ENCODE results near the gene STXBP6.

The STXBP6 gene

DNA sequence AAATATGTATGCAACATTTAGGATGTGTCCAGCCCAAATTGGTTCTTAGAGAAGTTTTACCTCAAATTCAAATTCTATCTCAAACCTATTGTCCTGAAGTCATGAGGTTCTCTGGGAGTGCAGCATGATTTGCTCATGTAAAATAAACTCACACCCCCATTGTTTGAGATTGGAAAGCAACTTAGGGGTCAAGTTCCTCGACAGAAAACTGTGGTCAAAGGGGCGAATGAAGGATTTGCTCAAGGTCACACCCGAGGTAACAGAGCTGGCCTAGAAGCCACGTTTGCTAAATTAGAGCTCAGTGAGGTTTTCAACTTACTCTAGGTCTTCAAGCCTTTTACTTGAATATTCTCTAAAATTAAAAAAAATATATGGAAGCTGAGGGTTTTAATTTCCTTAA is 218.3 kb downstream of the STXBP6 start:
- ChIA-PET POLR2A (no interaction called here), CTCF (interaction anchor here (0.9 kb wide), 2 partner anchors 25 kb away, joined by 3 read pairs; no protein-coding TSS in a partner anchor)
- H3K4me1 ChIP-seq (ENCODE audit: control insufficient read depth, insufficient read depth, low read length): no peaks in the 10 kb centered on the region
- H3K36me3 ChIP-seq (ENCODE audit: control insufficient read depth in 2 of 2, insufficient read depth in 1 of 2, low read length in 2 of 2): no peaks in the 10 kb centered on the region
- TF ChIP-seq ZNF121 (tag by site-specific recombination; IDR thresholded peaks at IDR 0.05): no peak
- no peak for TF ChIP-seq ZNF521 (tag by site-specific recombination; IDR thresholded peaks at IDR 0.05)
- H3K9me3 ChIP-seq (ENCODE audit: control insufficient read depth, insufficient read depth, low read depth, low read length): no peaks in the 10 kb centered on the region
- no peak overlapping the region for H3K4me3 ChIP-seq (ENCODE audit: low read depth, low read length)
- H3K27ac ChIP-seq (ENCODE audit: extremely low read depth, low read depth, low read length): no peak overlapping the region

DNA sequence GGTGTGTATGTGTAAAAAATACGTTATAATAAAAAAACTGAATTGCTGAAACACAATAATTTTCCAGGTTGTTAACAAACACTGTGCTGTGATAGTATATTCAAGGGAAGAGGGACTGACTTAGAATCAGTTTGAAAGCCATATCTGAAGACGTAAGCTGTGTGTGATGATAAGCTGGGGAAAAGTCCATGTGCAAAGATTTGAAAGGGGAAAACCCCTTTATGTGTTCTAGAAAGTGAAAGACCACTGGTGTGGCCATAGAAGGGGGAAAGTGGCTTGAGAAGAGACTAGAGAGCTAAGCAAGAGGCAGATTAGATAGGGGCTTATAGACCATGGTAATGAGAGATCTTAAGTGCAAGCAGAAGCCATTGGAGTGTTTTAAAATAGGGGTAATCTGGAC is 220.1 kb downstream of the STXBP6 start:
- Histone ChIP-seq H3K4me3 (ENCODE audit: low read depth, low read length) (no peak overlapping the region), H3K9me3 (ENCODE audit: control insufficient read depth, insufficient read depth, low read depth, low read length) (no peaks in the 10 kb centered on the region), H3K36me3 (ENCODE audit: control insufficient read depth in 2 of 2, insufficient read depth in 1 of 2, low read length in 2 of 2) (no peaks in the 10 kb centered on the region), H3K27ac (ENCODE audit: extremely low read depth, low read depth, low read length) (no peak overlapping the region), H3K4me1 (ENCODE audit: control insufficient read depth, insufficient read depth, low read length) (no peaks in the 10 kb centered on the region)
- CTCF ChIA-PET: no interaction called here
- TF ChIP-seq ZNF654 (tag by site-specific recombination; IDR thresholded peaks at IDR 0.05; ENCODE audit: low read depth) (no peak), SCRT1 (tag by site-specific recombination; IDR thresholded peaks at IDR 0.05; ENCODE audit: borderline replicate concordance) (no peak), ZNF223 (tag by site-specific recombination; IDR thresholded peaks at IDR 0.05) (no peak), ZNF747 (tag by site-specific recombination; IDR thresholded peaks at IDR 0.05) (no peak), ZNF350 (tag by site-specific recombination; IDR thresholded peaks at IDR 0.05) (no peak), ZNF133 (tag by site-specific recombination; IDR thresholded peaks at IDR 0.05) (no peak)
- TF ChIP-seq, protein P1, sequence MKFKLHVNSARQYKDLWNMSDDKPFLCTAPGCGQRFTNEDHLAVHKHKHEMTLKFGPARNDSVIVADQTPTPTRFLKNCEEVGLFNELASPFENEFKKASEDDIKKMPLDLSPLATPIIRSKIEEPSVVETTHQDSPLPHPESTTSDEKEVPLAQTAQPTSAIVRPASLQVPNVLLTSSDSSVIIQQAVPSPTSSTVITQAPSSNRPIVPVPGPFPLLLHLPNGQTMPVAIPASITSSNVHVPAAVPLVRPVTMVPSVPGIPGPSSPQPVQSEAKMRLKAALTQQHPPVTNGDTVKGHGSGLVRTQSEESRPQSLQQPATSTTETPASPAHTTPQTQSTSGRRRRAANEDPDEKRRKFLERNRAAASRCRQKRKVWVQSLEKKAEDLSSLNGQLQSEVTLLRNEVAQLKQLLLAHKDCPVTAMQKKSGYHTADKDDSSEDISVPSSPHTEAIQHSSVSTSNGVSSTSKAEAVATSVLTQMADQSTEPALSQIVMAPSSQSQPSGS (tag by site-specific recombination; IDR thresholded peaks at IDR 0.05; ENCODE audit: low read depth): no peak
- TF ChIP-seq, protein P2, sequence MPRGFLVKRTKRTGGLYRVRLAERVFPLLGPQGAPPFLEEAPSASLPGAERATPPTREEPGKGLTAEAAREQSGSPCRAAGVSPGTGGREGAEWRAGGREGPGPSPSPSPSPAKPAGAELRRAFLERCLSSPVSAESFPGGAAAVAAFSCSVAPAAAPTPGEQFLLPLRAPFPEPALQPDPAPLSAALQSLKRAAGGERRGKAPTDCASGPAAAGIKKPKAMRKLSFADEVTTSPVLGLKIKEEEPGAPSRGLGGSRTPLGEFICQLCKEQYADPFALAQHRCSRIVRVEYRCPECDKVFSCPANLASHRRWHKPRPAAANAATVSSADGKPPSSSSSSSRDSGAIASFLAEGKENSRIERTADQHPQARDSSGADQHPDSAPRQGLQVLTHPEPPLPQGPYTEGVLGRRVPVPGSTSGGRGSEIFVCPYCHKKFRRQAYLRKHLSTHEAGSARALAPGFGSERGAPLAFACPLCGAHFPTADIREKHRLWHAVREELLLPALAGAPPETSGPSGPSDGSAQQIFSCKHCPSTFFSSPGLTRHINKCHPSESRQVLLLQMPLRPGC (tag by site-specific recombination; IDR thresholded peaks at IDR 0.05): no peak
- POLR2A ChIA-PET: no interaction called here

DNA sequence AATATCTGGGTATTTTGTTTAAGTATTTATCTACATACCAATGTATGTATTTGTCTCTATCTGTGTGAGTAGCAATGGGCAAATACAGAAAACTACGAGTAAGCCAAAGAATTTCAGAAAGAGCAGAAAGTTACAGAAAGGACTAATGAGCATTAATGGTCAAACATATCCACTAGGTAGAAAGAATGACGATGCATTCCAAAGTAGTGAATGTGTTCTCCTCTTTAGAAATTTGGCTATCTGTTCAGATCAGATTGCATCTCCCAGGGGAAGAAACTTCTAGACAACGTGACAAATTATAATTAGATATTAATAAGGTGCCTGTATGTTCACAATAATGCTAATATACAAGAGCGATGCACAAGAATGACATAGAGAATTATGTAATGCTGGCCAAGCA is 221.5 kb downstream of the STXBP6 start:
- POLR2A ChIA-PET: no interaction called here
- Histone ChIP-seq H3K4me3 (ENCODE audit: low read depth, low read length) (no peak overlapping the region), H3K36me3 (ENCODE audit: control insufficient read depth in 2 of 2, insufficient read depth in 1 of 2, low read length in 2 of 2) (no peaks in the 10 kb centered on the region), H3K9me3 (ENCODE audit: control insufficient read depth, insufficient read depth, low read depth, low read length) (no peaks in the 10 kb centered on the region), H3K4me1 (ENCODE audit: control insufficient read depth, insufficient read depth, low read length) (no peaks in the 10 kb centered on the region), H3K27ac (ENCODE audit: extremely low read depth, low read depth, low read length) (no peak overlapping the region)
- CTCF ChIA-PET: no interaction called here
- TF ChIP-seq ZNF133 (tag by site-specific recombination; IDR thresholded peaks at IDR 0.05) (no peak), SP3 (tag by site-specific recombination; IDR thresholded peaks at IDR 0.05) (no peak)

DNA sequence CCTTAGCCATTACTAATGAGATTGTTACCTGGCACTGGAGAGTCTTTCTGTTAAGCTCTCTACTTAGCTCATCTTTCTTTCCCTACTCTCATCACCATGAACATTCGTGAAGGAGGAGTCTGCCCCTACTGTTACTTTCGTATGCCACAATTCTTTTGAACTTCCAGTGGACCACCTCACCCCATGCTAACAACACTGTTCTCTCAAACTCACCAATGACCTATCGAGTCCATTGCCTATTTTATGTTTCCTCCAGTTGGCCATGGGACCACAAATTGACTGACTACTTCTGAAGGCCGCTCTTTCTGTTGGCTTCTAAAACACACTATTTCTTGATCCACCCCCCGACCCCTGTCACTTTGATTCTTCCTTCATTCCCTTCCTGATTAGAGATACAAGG is 223.6 kb downstream of the STXBP6 start:
- TF ChIP-seq ZBTB1 (tag by site-specific recombination; IDR thresholded peaks at IDR 0.05): no peak
- ChIA-PET CTCF (no interaction called here), POLR2A (no interaction called here)
- no peaks in the 10 kb centered on the region for H3K4me1 ChIP-seq (ENCODE audit: control insufficient read depth, insufficient read depth, low read length)
- H3K4me3 ChIP-seq (ENCODE audit: low read depth, low read length): no peak overlapping the region
- H3K36me3 ChIP-seq (ENCODE audit: control insufficient read depth in 2 of 2, insufficient read depth in 1 of 2, low read length in 2 of 2): no peaks in the 10 kb centered on the region
- no peaks in the 10 kb centered on the region for H3K9me3 ChIP-seq (ENCODE audit: control insufficient read depth, insufficient read depth, low read depth, low read length)
- no peak overlapping the region for H3K27ac ChIP-seq (ENCODE audit: extremely low read depth, low read depth, low read length)

DNA sequence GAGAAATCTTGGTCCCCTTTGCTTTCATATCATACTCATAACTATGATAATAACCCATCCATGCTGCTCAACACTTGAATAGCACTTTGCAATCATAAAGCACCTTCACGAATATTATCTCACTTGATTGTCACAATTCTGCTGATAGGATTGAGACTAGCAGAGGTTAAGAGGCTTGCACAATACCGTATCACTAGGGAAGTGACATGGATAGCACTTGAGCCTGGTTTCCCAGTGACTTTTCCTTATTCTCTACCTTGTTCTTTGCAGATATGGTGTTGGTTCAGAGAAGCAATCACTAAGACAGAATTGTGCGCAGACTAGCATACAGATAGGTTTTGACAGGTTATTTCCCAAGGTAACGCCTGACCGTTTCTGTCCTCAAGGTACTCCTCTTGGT is 229.3 kb downstream of the STXBP6 start:
- Histone ChIP-seq H3K4me3 (ENCODE audit: low read depth, low read length) (no peak overlapping the region), H3K36me3 (ENCODE audit: control insufficient read depth in 2 of 2, insufficient read depth in 1 of 2, low read length in 2 of 2) (no peaks in the 10 kb centered on the region), H3K27ac (ENCODE audit: extremely low read depth, low read depth, low read length) (no peak overlapping the region), H3K4me1 (ENCODE audit: control insufficient read depth, insufficient read depth, low read length) (peaks cover 10% of the 10 kb centered on the region), H3K9me3 (ENCODE audit: control insufficient read depth, insufficient read depth, low read depth, low read length) (no peaks in the 10 kb centered on the region)
- POLR2A ChIA-PET: no interaction called here
- TF ChIP-seq ZNF670 (tag by site-specific recombination; IDR thresholded peaks at IDR 0.05; ENCODE audit: low read depth): no peak
- TF ChIP-seq, protein P3, sequence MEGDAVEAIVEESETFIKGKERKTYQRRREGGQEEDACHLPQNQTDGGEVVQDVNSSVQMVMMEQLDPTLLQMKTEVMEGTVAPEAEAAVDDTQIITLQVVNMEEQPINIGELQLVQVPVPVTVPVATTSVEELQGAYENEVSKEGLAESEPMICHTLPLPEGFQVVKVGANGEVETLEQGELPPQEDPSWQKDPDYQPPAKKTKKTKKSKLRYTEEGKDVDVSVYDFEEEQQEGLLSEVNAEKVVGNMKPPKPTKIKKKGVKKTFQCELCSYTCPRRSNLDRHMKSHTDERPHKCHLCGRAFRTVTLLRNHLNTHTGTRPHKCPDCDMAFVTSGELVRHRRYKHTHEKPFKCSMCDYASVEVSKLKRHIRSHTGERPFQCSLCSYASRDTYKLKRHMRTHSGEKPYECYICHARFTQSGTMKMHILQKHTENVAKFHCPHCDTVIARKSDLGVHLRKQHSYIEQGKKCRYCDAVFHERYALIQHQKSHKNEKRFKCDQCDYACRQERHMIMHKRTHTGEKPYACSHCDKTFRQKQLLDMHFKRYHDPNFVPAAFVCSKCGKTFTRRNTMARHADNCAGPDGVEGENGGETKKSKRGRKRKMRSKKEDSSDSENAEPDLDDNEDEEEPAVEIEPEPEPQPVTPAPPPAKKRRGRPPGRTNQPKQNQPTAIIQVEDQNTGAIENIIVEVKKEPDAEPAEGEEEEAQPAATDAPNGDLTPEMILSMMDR (tag by site-specific recombination; IDR thresholded peaks at IDR 0.05): no peak
- TF ChIP-seq, protein P4, sequence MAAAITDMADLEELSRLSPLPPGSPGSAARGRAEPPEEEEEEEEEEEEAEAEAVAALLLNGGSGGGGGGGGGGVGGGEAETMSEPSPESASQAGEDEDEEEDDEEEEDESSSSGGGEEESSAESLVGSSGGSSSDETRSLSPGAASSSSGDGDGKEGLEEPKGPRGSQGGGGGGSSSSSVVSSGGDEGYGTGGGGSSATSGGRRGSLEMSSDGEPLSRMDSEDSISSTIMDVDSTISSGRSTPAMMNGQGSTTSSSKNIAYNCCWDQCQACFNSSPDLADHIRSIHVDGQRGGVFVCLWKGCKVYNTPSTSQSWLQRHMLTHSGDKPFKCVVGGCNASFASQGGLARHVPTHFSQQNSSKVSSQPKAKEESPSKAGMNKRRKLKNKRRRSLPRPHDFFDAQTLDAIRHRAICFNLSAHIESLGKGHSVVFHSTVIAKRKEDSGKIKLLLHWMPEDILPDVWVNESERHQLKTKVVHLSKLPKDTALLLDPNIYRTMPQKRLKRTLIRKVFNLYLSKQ (tag by site-specific recombination; IDR thresholded peaks at IDR 0.05; ENCODE audit: borderline replicate concordance): no peak
- CTCF ChIA-PET: interaction anchor here (0.7 to 1.5 kb wide), 3 partner anchors 220 to 313 kb away, joined by 3 to 6 read pairs (median 4); no protein-coding TSS in a partner anchor

Measured in HEK293 (cell line).